WTC11 (cell line): ENCODE measurements around the gene HADHB.

Source experiments
- CREB1 ChIP-seq: sonication (generic); formaldehyde crosslinking; IDR thresholded peaks from 2 replicates; pipeline ENCODE4 v1.8.0; 2023; ENCODE audit warnings: mild to moderate bottlenecking, missing genetic modification reagents
- RELA ChIP-seq: sonication (generic); formaldehyde crosslinking; IDR thresholded peaks from 2 replicates; pipeline ENCODE4 v1.8.1; 2022; ENCODE audit warnings: missing genetic modification reagents, mild to moderate bottlenecking, borderline replicate concordance
- TF ChIP-seq, protein P1 (sequence below): fragments of 200-600 bp; IDR thresholded peaks from 2 replicates; pipeline ENCODE4 v1.8.0; 2022; ENCODE audit warnings: antibody characterized with exemption
- TF ChIP-seq, protein P2 (sequence below): sonication (generic); formaldehyde crosslinking; IDR thresholded peaks from 2 replicates; pipeline ENCODE4 v1.8.1; 2022; ENCODE audit warnings: mild to moderate bottlenecking, moderate library complexity, missing genetic modification reagents

DNA sequence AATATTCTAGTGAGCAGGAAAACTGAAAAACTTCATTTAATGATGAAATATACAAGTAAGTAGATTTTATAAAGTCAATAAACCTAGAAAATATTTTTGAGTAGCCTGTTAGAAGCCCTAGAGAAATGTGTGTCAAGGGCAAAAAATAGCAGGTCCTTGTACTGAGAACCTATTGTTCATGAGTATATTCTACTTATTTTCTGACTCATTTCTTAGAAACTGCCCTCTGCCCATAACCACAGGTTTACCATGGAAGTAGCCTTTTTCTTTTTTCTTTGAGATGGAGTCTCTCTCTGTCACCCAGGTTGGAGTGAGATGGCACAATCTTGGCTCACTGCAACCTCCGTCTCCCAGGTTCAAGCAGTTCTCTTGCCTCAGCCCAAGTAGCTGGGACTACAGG, 81.8 kb downstream of the HADHB start:
- TF ChIP-seq, protein P1, sequence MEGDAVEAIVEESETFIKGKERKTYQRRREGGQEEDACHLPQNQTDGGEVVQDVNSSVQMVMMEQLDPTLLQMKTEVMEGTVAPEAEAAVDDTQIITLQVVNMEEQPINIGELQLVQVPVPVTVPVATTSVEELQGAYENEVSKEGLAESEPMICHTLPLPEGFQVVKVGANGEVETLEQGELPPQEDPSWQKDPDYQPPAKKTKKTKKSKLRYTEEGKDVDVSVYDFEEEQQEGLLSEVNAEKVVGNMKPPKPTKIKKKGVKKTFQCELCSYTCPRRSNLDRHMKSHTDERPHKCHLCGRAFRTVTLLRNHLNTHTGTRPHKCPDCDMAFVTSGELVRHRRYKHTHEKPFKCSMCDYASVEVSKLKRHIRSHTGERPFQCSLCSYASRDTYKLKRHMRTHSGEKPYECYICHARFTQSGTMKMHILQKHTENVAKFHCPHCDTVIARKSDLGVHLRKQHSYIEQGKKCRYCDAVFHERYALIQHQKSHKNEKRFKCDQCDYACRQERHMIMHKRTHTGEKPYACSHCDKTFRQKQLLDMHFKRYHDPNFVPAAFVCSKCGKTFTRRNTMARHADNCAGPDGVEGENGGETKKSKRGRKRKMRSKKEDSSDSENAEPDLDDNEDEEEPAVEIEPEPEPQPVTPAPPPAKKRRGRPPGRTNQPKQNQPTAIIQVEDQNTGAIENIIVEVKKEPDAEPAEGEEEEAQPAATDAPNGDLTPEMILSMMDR, result no peak
- TF ChIP-seq CREB1 (CRISPR knock-in tag), result no peak
- TF ChIP-seq, protein P2, sequence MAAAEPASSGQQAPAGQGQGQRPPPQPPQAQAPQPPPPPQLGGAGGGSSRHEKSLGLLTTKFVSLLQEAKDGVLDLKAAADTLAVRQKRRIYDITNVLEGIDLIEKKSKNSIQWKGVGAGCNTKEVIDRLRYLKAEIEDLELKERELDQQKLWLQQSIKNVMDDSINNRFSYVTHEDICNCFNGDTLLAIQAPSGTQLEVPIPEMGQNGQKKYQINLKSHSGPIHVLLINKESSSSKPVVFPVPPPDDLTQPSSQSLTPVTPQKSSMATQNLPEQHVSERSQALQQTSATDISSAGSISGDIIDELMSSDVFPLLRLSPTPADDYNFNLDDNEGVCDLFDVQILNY (CRISPR knock-in tag), result no peak
- TF ChIP-seq RELA (CRISPR knock-in tag), result no peak
